ENCODE data around the gene HOXA9.

DNA sequence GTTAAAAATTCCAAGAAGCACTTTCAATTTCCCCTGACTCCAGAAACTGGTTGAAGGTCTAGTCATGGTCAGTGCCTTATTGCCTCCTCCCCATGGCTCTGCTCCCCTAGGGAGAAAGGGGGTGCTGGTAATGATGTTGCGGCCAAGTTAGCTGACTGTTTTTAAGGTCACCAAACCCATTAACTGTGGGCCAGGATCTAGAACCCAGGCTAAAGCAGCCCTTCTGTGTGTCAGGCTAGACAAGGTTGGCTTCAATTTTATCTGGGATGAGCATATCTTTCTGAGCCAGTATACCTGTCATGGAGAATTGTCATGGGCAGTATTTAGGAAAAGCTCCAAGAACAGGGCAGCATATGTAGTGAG, 45.7 kb upstream of the HOXA9 start:
- TF ChIP-seq, protein P1, sequence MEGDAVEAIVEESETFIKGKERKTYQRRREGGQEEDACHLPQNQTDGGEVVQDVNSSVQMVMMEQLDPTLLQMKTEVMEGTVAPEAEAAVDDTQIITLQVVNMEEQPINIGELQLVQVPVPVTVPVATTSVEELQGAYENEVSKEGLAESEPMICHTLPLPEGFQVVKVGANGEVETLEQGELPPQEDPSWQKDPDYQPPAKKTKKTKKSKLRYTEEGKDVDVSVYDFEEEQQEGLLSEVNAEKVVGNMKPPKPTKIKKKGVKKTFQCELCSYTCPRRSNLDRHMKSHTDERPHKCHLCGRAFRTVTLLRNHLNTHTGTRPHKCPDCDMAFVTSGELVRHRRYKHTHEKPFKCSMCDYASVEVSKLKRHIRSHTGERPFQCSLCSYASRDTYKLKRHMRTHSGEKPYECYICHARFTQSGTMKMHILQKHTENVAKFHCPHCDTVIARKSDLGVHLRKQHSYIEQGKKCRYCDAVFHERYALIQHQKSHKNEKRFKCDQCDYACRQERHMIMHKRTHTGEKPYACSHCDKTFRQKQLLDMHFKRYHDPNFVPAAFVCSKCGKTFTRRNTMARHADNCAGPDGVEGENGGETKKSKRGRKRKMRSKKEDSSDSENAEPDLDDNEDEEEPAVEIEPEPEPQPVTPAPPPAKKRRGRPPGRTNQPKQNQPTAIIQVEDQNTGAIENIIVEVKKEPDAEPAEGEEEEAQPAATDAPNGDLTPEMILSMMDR (IDR thresholded peaks at IDR 0.05), result no peak
- TF ChIP-seq POLR2A (IDR thresholded peaks at IDR 0.05), result no peak
- TF ChIP-seq EP300 (IDR thresholded peaks at IDR 0.05), result no peak

Measured in ovary (tissue), 3 donors.